ENCODE results near the gene IQCK.

Gene IQCK

GRCh38 chr16:19861133-19861532, 143.1 kb downstream of the IQCK start:
- Histone ChIP-seq H3K4me1 (ENCODE audit: control insufficient read depth, low read length) (no peaks in the 10 kb centered on the region), H3K9me3 (ENCODE audit: control insufficient read depth, insufficient read depth, low read length) (no peaks in the 10 kb centered on the region), H3K4me2 (ENCODE audit: low read length) (no peak overlapping the region), H3F3A (ENCODE audit: control insufficient read depth, insufficient read depth) (no peaks in the 10 kb centered on the region), H3K27ac (ENCODE audit: low read depth, low read length) (no peak overlapping the region), H3K36me3 (ENCODE audit: control insufficient read depth, low read length) (no peaks in the 10 kb centered on the region), H3K9me2 (replicated peaks; ENCODE audit: control insufficient read depth, low read length) (no peaks in the 10 kb centered on the region), H4K20me1 (ENCODE audit: control insufficient read depth, insufficient read depth, low read depth, low read length) (no peaks in the 10 kb centered on the region), H3K27me3 (ENCODE audit: control insufficient read depth, low read length) (no peaks in the 10 kb centered on the region), H3K4me3 (ENCODE audit: low read length) (no peak overlapping the region), H3K79me2 (ENCODE audit: control insufficient read depth, low read length) (no peaks in the 10 kb centered on the region)
- TF ChIP-seq, protein P1, sequence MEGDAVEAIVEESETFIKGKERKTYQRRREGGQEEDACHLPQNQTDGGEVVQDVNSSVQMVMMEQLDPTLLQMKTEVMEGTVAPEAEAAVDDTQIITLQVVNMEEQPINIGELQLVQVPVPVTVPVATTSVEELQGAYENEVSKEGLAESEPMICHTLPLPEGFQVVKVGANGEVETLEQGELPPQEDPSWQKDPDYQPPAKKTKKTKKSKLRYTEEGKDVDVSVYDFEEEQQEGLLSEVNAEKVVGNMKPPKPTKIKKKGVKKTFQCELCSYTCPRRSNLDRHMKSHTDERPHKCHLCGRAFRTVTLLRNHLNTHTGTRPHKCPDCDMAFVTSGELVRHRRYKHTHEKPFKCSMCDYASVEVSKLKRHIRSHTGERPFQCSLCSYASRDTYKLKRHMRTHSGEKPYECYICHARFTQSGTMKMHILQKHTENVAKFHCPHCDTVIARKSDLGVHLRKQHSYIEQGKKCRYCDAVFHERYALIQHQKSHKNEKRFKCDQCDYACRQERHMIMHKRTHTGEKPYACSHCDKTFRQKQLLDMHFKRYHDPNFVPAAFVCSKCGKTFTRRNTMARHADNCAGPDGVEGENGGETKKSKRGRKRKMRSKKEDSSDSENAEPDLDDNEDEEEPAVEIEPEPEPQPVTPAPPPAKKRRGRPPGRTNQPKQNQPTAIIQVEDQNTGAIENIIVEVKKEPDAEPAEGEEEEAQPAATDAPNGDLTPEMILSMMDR (IDR thresholded peaks at IDR 0.05; ENCODE audit: low read depth, low read length, poor library complexity, severe bottlenecking) = no peak
- no peak for TF ChIP-seq EZH2phosphoT487 (IDR thresholded peaks at IDR 0.05; ENCODE audit: borderline replicate concordance, low read length)

GRCh38 chr16:19861811-19862327, 143.8 kb downstream of the IQCK start:
- no peaks in the 10 kb centered on the region for H3K4me1 ChIP-seq (ENCODE audit: control insufficient read depth, low read length)
- no peak overlapping the region for H3K4me3 ChIP-seq (ENCODE audit: low read length)
- H4K20me1 ChIP-seq (ENCODE audit: control insufficient read depth, insufficient read depth, low read depth, low read length) = no peaks in the 10 kb centered on the region

DNA sequence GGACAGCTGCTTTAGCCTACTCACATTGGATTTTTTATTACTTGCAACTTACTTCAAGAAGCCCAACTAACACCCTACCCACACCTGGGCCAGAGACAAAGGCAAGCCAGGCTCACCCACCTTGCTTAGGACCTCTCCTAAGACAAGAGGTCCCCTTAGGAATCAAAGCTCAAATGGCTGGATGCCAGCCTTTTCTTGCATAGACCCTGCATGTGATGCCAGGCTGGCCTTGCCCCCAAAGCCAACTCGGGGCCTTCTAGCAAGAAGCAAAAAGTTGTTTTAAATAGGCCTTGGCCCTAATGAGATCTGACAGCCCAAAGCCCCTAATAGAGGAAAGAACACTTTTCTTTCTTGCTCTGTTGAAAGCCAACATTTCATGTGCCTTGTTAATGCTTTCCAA, 145.9 kb downstream of the IQCK start:
- Histone ChIP-seq H3K4me3 (ENCODE audit: low read length) (no peak overlapping the region), H3K27me3 (ENCODE audit: control insufficient read depth, low read length) (no peaks in the 10 kb centered on the region), H3F3A (ENCODE audit: control insufficient read depth, insufficient read depth) (no peaks in the 10 kb centered on the region), H3K36me3 (ENCODE audit: control insufficient read depth, low read length) (no peaks in the 10 kb centered on the region), H3K9me2 (replicated peaks; ENCODE audit: control insufficient read depth, low read length) (no peaks in the 10 kb centered on the region), H3K79me2 (ENCODE audit: control insufficient read depth, low read length) (no peaks in the 10 kb centered on the region), H4K20me1 (ENCODE audit: control insufficient read depth, insufficient read depth, low read depth, low read length) (no peaks in the 10 kb centered on the region), H3K27ac (ENCODE audit: low read depth, low read length) (no peak overlapping the region), H3K4me1 (ENCODE audit: control insufficient read depth, low read length) (no peaks in the 10 kb centered on the region), H3K9me3 (ENCODE audit: control insufficient read depth, insufficient read depth, low read length) (no peaks in the 10 kb centered on the region), H3K4me2 (ENCODE audit: low read length) (no peak overlapping the region)
- TF ChIP-seq, protein P1 (IDR thresholded peaks at IDR 0.05; ENCODE audit: low read depth, low read length, poor library complexity, severe bottlenecking) = no peak
- no peak for TF ChIP-seq EZH2phosphoT487 (IDR thresholded peaks at IDR 0.05; ENCODE audit: borderline replicate concordance, low read length)

More at GRCh38 chr16:19861811-19862327, 143.8 kb downstream of the IQCK start:
- no peaks in the 10 kb centered on the region for H3F3A ChIP-seq (ENCODE audit: control insufficient read depth, insufficient read depth)
- no peak overlapping the region for H3K4me2 ChIP-seq (ENCODE audit: low read length)
- H3K9me2 ChIP-seq (replicated peaks; ENCODE audit: control insufficient read depth, low read length) = no peaks in the 10 kb centered on the region
- H3K36me3 ChIP-seq (ENCODE audit: control insufficient read depth, low read length) = no peaks in the 10 kb centered on the region
- H3K9me3 ChIP-seq (ENCODE audit: control insufficient read depth, insufficient read depth, low read length) = no peaks in the 10 kb centered on the region
- TF ChIP-seq, protein P1 (IDR thresholded peaks at IDR 0.05; ENCODE audit: low read depth, low read length, poor library complexity, severe bottlenecking) = no peak
- TF ChIP-seq EZH2phosphoT487 (IDR thresholded peaks at IDR 0.05; ENCODE audit: borderline replicate concordance, low read length) = no peak
- H3K27me3 ChIP-seq (ENCODE audit: control insufficient read depth, low read length) = no peaks in the 10 kb centered on the region
- no peak overlapping the region for H3K27ac ChIP-seq (ENCODE audit: low read depth, low read length)
- H3K79me2 ChIP-seq (ENCODE audit: control insufficient read depth, low read length) = no peaks in the 10 kb centered on the region

Data from DOHH2 (cell line).